HG03432 (cell line): ENCODE results near the gene FHL3.
A peak's percentile ranks its signal among the peaks of the same experiment; 100 is the strongest.

Source experiments
- ATAC-seq: cut with Tn5 transposase; IDR thresholded peaks from one replicate; pipeline ENCODE4 v1.9.1; 2021; ENCODE audit warnings: mild to moderate bottlenecking, moderate library complexity; ENCODE audit not compliant: unreplicated experiment

Gene FHL3, protein sequence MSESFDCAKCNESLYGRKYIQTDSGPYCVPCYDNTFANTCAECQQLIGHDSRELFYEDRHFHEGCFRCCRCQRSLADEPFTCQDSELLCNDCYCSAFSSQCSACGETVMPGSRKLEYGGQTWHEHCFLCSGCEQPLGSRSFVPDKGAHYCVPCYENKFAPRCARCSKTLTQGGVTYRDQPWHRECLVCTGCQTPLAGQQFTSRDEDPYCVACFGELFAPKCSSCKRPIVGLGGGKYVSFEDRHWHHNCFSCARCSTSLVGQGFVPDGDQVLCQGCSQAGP

GRCh38 chr1:38005195-38006007 is at the start of gene FHL3:
Gene FHL3, minus strand, starts transcription at chr1:38005514. Its CDS starts 6,102 bp downstream, at chr1:37999412.
- peak; percentile 32 for ATAC-seq

DNA sequence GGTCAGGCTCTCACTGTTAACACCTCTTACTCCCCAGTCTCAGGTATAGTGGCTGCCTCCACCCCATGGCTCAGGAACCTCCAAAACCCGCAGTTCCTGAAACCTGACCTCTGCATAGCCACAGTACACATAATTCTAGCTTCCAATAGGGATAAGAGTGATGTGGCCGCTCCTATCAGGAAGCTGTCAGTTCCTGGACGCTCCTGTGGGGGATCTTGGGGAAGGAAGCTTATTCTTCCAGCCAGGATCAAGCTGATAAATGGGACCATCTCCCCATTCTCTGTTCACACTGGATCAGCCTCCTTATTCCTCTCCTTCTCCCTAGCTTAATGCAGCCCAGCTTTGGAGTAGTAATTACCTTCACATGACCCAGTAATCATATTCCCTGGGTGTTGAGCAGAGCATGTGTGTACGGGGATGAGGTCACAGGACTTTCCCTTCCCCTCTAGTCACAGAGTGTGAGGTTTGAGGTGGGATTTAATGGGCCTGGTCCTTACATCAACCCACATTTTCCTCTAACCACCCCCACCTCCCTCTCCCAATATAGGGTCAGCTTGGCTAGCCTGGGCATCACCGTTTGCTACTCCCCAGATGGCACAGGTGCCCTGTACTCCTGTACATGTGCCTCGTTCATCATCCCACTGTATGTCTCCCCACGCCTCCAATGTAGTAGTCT is 48.2 kb upstream of the FHL3 start:
- ATAC-seq = no peak

- ATAC-seq = peak; percentile 56
These were observed 47.6 kb upstream of the FHL3 start for GRCh38 chr1:38052750-38053415.

DNA sequence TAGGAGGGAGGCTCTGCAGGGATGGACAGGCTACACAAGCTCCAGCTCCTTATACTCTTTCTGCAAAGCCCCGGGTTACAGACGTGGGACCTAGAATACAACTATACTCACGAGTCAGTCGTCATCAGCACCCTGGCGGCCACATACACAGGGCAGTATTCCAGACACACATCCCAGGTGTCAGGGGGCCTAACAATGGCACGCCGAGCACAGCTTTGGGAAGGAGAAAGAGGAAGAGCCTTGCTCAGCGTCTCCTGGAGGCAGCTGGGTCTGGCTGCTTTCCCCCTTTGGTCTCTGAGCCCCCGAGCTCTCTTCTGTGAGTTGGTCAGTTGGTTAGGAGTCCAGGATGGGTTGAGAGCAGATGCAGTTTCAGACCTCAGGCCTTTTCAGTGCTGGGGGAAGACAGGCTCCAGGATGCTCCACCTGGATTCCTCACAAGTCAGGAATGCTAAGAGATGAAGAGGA is 45.8 kb upstream of the FHL3 start:
- ATAC-seq = no peak

- no peak for ATAC-seq
These were observed 45.2 kb upstream of the FHL3 start for GRCh38 chr1:38050397-38051078.

DNA sequence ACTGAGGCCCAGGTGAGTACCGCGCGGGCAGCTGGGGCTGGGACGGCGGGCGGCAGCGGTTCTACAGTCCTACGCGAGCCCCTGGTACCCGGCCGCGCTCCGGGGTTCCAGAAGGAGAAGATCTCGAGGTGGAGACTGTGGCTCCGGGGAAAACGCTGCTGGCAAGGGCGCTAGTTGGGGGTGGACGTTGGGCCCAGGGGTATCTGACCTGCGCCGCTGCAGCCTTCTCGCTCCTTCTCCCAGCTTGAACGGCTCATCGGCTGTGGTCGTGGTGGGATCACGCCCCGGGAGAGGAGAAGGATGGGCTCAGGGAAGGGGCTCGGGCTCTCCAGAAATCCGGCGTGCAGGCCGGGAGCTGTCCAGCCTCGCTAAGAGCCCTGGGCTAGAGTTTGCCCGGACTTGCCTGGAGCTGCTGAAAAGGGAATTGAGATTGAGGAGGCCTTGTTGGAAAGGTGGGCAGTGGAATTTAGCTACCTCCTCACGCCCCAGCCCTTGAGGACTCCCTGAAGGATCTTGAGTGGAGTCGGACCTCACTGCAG is 42.4 kb upstream of the FHL3 start:
- no peak for ATAC-seq

GRCh38 chr1:38046884-38047602 is 41.7 kb upstream of the FHL3 start:
- peak; percentile 67 for ATAC-seq

DNA sequence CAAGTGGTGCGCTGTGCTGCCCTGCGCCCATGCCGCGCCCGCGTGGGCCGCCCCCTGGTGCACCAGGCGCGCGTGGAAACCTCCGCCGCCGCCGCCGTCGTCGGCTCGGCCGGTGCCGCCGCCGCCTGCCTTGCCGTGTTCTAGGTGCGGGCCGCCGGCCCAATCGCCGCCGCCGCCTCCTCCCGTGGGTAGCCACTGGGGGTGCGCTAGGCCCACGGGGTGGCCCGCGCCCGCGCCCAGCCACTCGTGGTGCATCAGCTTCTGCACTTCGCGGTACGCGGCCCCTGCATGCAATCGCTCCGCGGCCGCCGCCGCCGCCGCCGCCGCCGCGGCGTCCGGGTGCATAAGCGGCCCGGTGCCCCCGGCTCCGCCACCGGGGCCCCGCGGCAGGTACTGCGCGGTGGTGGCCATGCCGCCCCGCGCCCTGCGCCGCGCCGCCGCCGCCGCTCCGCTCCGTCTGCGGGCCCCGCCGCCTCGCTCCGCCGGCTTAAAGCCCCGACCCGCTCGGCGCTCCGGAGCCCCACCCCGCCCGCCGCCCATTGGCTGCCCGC is 41.1 kb upstream of the FHL3 start, which contains the start of gene POU3F1:
Gene POU3F1, minus strand, starts transcription at position 461 of the 551 bp plus-strand sequence. Its CDS starts 50 bp downstream, at position 411.
- peak; percentile 10 for ATAC-seq

- ATAC-seq = peak; percentile 4
These were observed 40.4 kb upstream of the FHL3 start for GRCh38 chr1:38045401-38046332.

DNA sequence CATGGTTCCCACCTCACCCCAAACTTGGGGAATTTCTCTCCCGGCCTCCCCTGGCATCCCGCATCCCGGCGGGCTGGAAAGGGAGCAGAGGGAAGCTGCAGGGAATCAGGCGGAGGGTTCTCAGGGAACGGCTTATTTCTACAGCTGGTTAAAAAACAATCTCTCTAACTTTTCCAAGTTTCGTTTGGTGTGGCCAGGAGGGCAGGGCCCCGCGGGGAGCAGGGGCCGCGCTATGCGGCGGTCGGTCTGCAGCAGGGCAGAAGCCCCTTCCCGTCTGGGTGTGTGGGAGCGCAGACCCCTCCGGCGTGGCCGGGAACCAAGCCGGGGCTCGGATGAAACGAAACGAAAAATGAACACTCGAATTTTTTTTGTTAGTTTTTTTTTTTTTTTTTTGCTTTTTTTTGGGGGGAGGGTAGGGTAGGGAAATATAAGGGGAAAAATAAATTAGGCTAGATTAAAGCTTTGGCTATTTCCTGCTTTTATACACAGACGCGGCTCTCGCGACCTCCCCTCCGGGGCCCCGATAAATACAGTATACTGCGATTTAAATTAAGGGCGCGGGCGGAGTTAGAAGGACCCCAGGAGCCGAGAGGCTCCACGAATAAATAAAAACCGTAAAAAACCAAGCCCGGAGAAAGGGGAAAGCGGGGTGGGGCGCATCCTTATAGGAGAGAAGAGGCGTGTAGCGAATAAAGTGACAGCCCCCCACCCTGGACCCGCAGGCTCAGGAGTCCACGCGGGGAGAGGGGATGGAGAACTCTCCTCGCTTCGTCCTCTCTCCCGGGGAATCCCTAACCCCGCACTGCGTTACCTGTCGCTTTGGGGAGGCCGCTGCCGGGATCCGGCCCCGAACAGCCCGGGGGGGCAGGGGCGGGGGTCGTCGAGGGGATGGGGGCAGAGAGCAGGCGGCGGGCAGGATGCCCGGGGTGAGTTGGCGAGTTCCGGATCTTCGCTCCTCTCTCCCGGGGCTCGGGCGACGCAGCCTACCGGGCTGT is 39.2 kb upstream of the FHL3 start:
- no peak for ATAC-seq

DNA sequence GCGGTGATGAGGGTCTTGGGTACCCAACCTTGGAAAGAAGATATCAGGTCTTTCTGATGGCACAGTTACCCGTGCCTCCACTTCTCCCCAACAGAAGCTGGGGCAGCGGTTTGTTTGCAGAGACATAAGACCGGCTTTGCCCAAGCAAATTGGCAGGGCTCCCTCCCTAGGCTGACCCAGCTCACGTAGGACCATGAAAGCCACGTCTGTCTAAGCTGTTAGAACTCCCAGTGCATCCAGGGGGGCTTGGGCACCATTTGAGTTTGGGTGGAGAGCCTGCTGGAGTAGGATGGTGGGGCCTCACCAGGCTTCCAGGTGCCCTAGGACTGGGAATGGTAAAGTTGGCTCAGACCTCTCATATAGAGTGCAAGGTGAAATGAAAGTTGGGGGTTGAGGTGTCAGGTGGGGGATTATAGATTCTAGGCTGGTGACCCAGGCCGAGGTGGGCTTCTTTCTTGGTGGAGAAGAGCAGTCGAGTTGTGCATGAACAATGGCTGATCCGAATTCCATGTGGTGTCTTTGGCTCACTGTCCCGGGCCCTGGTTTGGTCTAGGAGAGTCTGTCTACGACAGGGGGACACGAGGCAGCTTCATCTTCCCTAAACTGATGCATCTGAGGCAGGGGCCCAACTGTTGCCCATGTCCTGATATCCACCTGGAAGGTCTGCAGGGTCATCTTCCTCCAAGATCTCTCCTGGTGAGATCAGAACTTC is 37.9 kb upstream of the FHL3 start:
- ATAC-seq = no peak

- ATAC-seq = no peak
These were observed 36.9 kb upstream of the FHL3 start for GRCh38 chr1:38041936-38042834.

DNA sequence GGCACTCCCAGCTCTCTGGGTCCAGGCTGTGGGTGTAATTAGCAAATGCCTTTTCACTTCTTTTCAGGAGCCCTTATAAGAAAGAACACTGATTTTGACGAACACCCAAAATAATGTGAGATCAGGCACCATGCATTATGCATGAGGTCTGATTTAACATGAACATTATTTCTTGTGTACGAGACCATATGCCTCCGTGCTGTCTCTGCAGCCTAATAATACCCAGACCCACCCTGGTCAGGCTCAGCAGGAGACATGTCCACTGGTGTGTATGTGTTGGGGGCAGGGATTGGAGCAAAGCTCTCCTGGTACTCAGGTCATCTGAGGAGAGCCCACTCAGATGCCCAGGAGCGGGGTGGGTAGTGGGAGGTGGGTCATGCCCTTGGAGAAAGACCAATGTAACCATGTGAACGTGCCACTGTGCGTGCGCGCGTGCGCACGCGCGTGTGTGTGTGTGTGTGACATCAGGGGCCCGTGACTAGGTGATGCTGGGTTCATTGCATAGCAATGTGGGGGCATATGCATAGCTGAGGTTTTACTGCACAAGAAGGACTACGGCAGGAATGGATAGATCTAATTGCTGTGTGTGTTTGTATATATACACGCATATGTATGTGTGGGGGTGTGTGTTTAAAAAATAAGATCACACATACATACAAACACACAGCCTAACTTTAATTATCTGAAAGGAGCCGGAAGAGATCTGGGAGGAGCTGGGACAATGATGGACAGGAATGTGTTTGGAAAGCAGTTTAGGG is 34.2 kb upstream of the FHL3 start:
- ATAC-seq = no peak

GRCh38 chr1:38038861-38039260 is 33.5 kb upstream of the FHL3 start:
- ATAC-seq = no peak
